HG02623 (cell line): ENCODE results near the gene CAMK2D.

Source experiments
- ATAC-seq: cut with Tn5 transposase; IDR thresholded peaks from one replicate; pipeline ENCODE4 v1.9.1; 2021; ENCODE audit warnings: moderate library complexity; ENCODE audit not compliant: unreplicated experiment

The CAMK2D gene

GRCh38 chr4:113614414-113614813 is 147.1 kb downstream of the CAMK2D start:
- ATAC-seq, result no peak

GRCh38 chr4:113613503-113613902 is 148.0 kb downstream of the CAMK2D start:
- ATAC-seq, result no peak

- ATAC-seq, result no peak
These were observed 151.0 kb downstream of the CAMK2D start for GRCh38 chr4:113610537-113610936.

- peak; percentile 68 for ATAC-seq
These were observed 153.5 kb downstream of the CAMK2D start for GRCh38 chr4:113607998-113608397.

- no peak for ATAC-seq
These were observed 154.3 kb downstream of the CAMK2D start for GRCh38 chr4:113607147-113607720.

GRCh38 chr4:113604955-113605354 is 156.6 kb downstream of the CAMK2D start:
- ATAC-seq, result no peak

GRCh38 chr4:113603911-113604310 is 157.6 kb downstream of the CAMK2D start:
- no peak for ATAC-seq

GRCh38 chr4:113602646-113603228 is 158.8 kb downstream of the CAMK2D start:
- no peak for ATAC-seq

GRCh38 chr4:113601636-113602035 is 159.9 kb downstream of the CAMK2D start:
- no peak for ATAC-seq

- ATAC-seq, result no peak
These were observed 165.1 kb downstream of the CAMK2D start for GRCh38 chr4:113596396-113596795.

GRCh38 chr4:113594231-113594556 is 167.3 kb downstream of the CAMK2D start:
- no peak for ATAC-seq

GRCh38 chr4:113593400-113594230 is 167.9 kb downstream of the CAMK2D start:
- peak; percentile 77 for ATAC-seq

GRCh38 chr4:113591982-113592381 is 169.6 kb downstream of the CAMK2D start:
- ATAC-seq, result no peak

GRCh38 chr4:113588895-113589668 is 172.5 kb downstream of the CAMK2D start:
- no peak for ATAC-seq

GRCh38 chr4:113587640-113588275 is 173.8 kb downstream of the CAMK2D start:
- ATAC-seq, result no peak

GRCh38 chr4:113587156-113587555 is 174.4 kb downstream of the CAMK2D start:
- ATAC-seq, result no peak

- ATAC-seq, result no peak
These were observed 175.5 kb downstream of the CAMK2D start for GRCh38 chr4:113586072-113586471.

- no peak for ATAC-seq
These were observed 177.0 kb downstream of the CAMK2D start for GRCh38 chr4:113584407-113585150.

- no peak for ATAC-seq
These were observed 178.8 kb downstream of the CAMK2D start for GRCh38 chr4:113582737-113583136.

- no peak for ATAC-seq
These were observed 182.2 kb downstream of the CAMK2D start for GRCh38 chr4:113579360-113579759.
